K562 (cell line): ENCODE measurements around the gene HRH3. TPM values are rescaled to one million over a fixed set of nuclear protein-coding genes. Genes with fewer than 3 reads are reported as not detected.

Source experiments
- ATAC-seq: fragments of 200-7000 bp; cut with Tn5 transposase; 3 replicates; pipeline ENCODE4 v1.9.1; 2020; ENCODE audit warnings: moderate library complexity
- BruUV-seq: library from RNA; stranded (reverse); fragments of 400-500 nt; replicated peaks from 2 replicates; lab custom pipeline; 2021; lab: Mats Ljungman, UMichigan
- CTCF ChIA-PET: fragments of 300-600 bp; formaldehyde crosslinking; extraction: SDS; loops from one replicate; lab custom pipeline; 2021; ENCODE audit warnings: low intra/inter-chr PET ratio; lab: Yijun Ruan, JAX
- POLR2A ChIA-PET: fragments of 300-600, 350-650 bp; sonication (Branson Sonifier 250); formaldehyde crosslinking; extraction: SDS; loops from one replicate; lab custom pipeline; 2021; ENCODE audit warnings: antibody characterized with exemption, inconsistent platforms; lab: Yijun Ruan, JAX
- DNase-seq, 4 experiments: peaks; one replicate each; pipeline versions ENCODE4 v3.0.0 to v3.0.0-alpha.2; 2011 to 2018; ENCODE audit warnings: low spot score in 3 of 4, mixed read lengths in 3 of 4; ENCODE audit errors: extremely low read depth in 1 of 4
- FAIRE-seq: peaks from 2 replicates; lab custom pipeline; 2011; peaks lifted over from hg19 to GRCh38; lab: Jason Lieb, UNC
- H2AFZ ChIP-seq: 2 replicates; pipeline ENCODE4 v1.6.0; 2011; ENCODE audit warnings: low read depth, low read length, control low read depth, inconsistent platforms
- H3K27ac ChIP-seq: fragments of 200-600 bp; 3 replicates; pipeline ENCODE4 v1.8.0; 2011; ENCODE audit warnings: low read depth, mild to moderate bottlenecking, control low read depth, inconsistent platforms, low read length, moderate library complexity, mixed read lengths; ENCODE audit errors: extremely low read depth
- H3K27me3 ChIP-seq, 2 experiments: fragments of 300-600 bp in 1 of 2; 2 replicates in 1 of 2; 3 replicates in 1 of 2; pipeline versions ENCODE4 v1.6.0 to v1.8.0; 2011; ENCODE audit warnings: inconsistent platforms in 2 of 2, low read length in 2 of 2, mild to moderate bottlenecking in 1 of 2, mixed read lengths in 1 of 2, moderate library complexity in 1 of 2; ENCODE audit not compliant: control insufficient read depth in 2 of 2, insufficient read depth in 2 of 2
- H3K36me3 ChIP-seq: fragments of 300-600 bp; 3 replicates; pipeline ENCODE4 v1.8.0; 2011; ENCODE audit warnings: mild to moderate bottlenecking, low read length, inconsistent platforms; ENCODE audit not compliant: control insufficient read depth, insufficient read depth
- H3K4me1 ChIP-seq, 2 experiments: fragments of 200-600 bp in 1 of 2; replicated peaks in 1 of 2; 2 replicates in 1 of 2; 3 replicates in 1 of 2; pipeline versions ENCODE4 v1.5.1 to v1.8.0; 2011; ENCODE audit warnings: inconsistent platforms in 2 of 2, low read length in 2 of 2, mild to moderate bottlenecking in 1 of 2, mixed read lengths in 1 of 2, moderate library complexity in 1 of 2; ENCODE audit not compliant: control insufficient read depth in 2 of 2, insufficient read depth in 2 of 2
- H3K4me2 ChIP-seq: 2 replicates; pipeline ENCODE4 v1.6.1; 2011; ENCODE audit warnings: low read length, control low read depth, inconsistent platforms, mixed read lengths; ENCODE audit not compliant: insufficient read depth
- H3K4me3 ChIP-seq: fragments of 200-600 bp; sonication (generic), shearing (Covaris generic); 2 replicates; pipeline ENCODE4 v1.5.1; 2016; ENCODE audit warnings: control low read depth, inconsistent platforms
- H3K79me2 ChIP-seq: fragments of 200-600 bp; 3 replicates; pipeline ENCODE4 v1.8.0; 2011; ENCODE audit warnings: low read length, inconsistent platforms; ENCODE audit not compliant: control insufficient read depth, insufficient read depth
- H3K9ac ChIP-seq, 2 experiments: 2 replicates each; pipeline versions ENCODE4 v1.6.0 to v1.6.1; 2011; ENCODE audit warnings: low read depth in 2 of 2, low read length in 2 of 2, control low read depth in 1 of 2, inconsistent platforms in 1 of 2, mild to moderate bottlenecking in 1 of 2, mixed read lengths in 1 of 2; ENCODE audit not compliant: insufficient read depth in 1 of 2
- H3K9me1 ChIP-seq: one replicate; pipeline ENCODE4 v1.6.0; 2011; ENCODE audit warnings: inconsistent platforms, mild to moderate bottlenecking, low read length, moderate library complexity; ENCODE audit not compliant: control insufficient read depth, insufficient read depth
- H3K9me3 ChIP-seq: replicated peaks from 2 replicates; pipeline ENCODE4 v1.5.1; 2011; ENCODE audit warnings: low read depth, low read length, inconsistent platforms; ENCODE audit not compliant: control insufficient read depth, insufficient read depth
- H4K20me1 ChIP-seq: replicated peaks from 2 replicates; pipeline ENCODE4 v1.6.1; 2011; ENCODE audit warnings: low read length, inconsistent platforms, mixed read lengths; ENCODE audit not compliant: control insufficient read depth, insufficient read depth
- NR2C1 ChIP-seq, 2 experiments: fragments of 450-650 bp; IDR thresholded peaks; 2 replicates each; pipeline ENCODE4 v1.6.1; 2017; ENCODE audit warnings: mild to moderate bottlenecking in 2 of 2, antibody characterized with exemption in 1 of 2, inconsistent platforms in 1 of 2, missing compliant biosample characterization in 1 of 2, missing genetic modification characterization in 1 of 2
- POLR2G ChIP-seq: fragments of 200-400 bp; formaldehyde crosslinking; IDR thresholded peaks from 2 replicates; pipeline ENCODE4 v1.6.1; 2017; ENCODE audit warnings: low read depth, mild to moderate bottlenecking, antibody characterized with exemption, low read length, moderate library complexity
- RBBP5 ChIP-seq: fragments of 200-600 bp; sonication (generic); IDR thresholded peaks from 2 replicates; pipeline ENCODE4 v1.6.1; 2012; ENCODE audit warnings: borderline replicate concordance, mild to moderate bottlenecking, low read length, control low read depth, inconsistent platforms; ENCODE audit not compliant: insufficient read depth, poor library complexity, severe bottlenecking
- STAG1 ChIP-seq: sonication (generic); formaldehyde crosslinking; IDR thresholded peaks from 2 replicates; pipeline ENCODE4 v1.5.0; 2020; ENCODE audit warnings: missing genetic modification reagents, borderline replicate concordance
- TCF7L2 ChIP-seq: fragments of 150-350 bp; IDR thresholded peaks from 2 replicates; pipeline ENCODE4 v1.6.1; 2016; ENCODE audit warnings: low read depth, mild to moderate bottlenecking, low read length, moderate library complexity
- THRB ChIP-seq: fragments of 450-650 bp; formaldehyde crosslinking; conservative IDR thresholded peaks from 2 replicates; pipeline ENCODE4 v1.4.0; 2022; ENCODE audit warnings: mild to moderate bottlenecking, missing genetic modification characterization
- WGBS: fragments of 100-300 bp; shearing (Covaris generic); methylation state at CpG from one replicate; pipeline ENCODE4 v1.1.6; 2016; ENCODE audit warnings: low coverage, mixed read lengths; ENCODE audit not compliant: insufficient coverage; ENCODE audit errors: missing lambda C conversion rate; 5-methylcytosine and 5-hydroxymethylcytosine counted together
- in situ Hi-C: fragments of 300-500 bp; cut with MboI; formaldehyde crosslinking; loops from 4 replicates; pipeline ENCODE4 v1.15.0; 2018; ENCODE audit warnings: inconsistent platforms, mixed read lengths
- intact Hi-C: fragments of 100-400 bp; cut with micrococcal nuclease; formaldehyde crosslinking; loops from 2 replicates; pipeline ENCODE4 v1.14.2; 2022
- polyA plus RNA-seq, 8 experiments: library from polyadenylated mRNA; depleted of rRNA in 4 of 8; stranded (reverse) in 5 of 8; unstranded in 3 of 8; fragments of >200 nt; fragmentation: Nextera tagmentation in 2 of 8; fragmentation: Illumina TruSeq in 1 of 8; extraction: Ambion mirVana in 2 of 8; extraction: Trizol in 1 of 8; gene quantifications; 2 replicates each; pipeline versions ENCODE4 v1.2.1 to v1.2.3, GENCODE V29; 2011 to 2014; ENCODE audit warnings: inconsistent platforms in 1 of 8, missing spikeins in 1 of 8
- total RNA-seq, 7 experiments: library from RNA; depleted of rRNA in 6 of 7; stranded (reverse); fragments of >200 nt in 6 of 7; fragmentation: Illumina TruSeq in 2 of 7; extraction: Trizol in 2 of 7; gene quantifications; 2 replicates each; pipeline versions ENCODE4 v1.2.1 to v1.2.3, GENCODE V29; 2011 to 2021; ENCODE audit warnings: low replicate concordance in 1 of 7

HRH3 gene
- total and polyA plus RNA-seq, 9 of the 15 experiments (the other 6 are each of a cell fraction or from before 2014, with no cell fraction given) = not detected

GRCh38 chr20:62168890-62169435 lies 51.1 kb downstream of the HRH3 start:
- H3K9me3 ChIP-seq = no peaks in the 10 kb centered on the region
- no peak for ATAC-seq
- 83% methylated on average over 17 of the region's 23 CpGs for WGBS

GRCh38 chr20:62168061-62168460 lies 52.0 kb downstream of the HRH3 start:
- Histone ChIP-seq H3K27me3 (no peaks in the 10 kb centered on the region), H3K4me2 (no peak overlapping the region), H3K9me1 (peaks cover 3% of the 10 kb centered on the region), H3K4me1 (peaks cover 0 to 10% of the 10 kb centered on the region in 2 experiments; a peak in 1 of 5 replicates), H3K36me3 (peaks cover 59% of the 10 kb centered on the region; the same call in 2 of the 3 replicates), H3K9ac (no peak overlapping the region), H3K79me2 (no peaks in the 10 kb centered on the region), H3K4me3 (no peak overlapping the region), H3K27ac (no peak overlapping the region), H4K20me1 (0 out of 2 replicates have a peak, but pooled peaks cover 4% of the 10 kb centered on the region), H2AFZ (no peak overlapping the region), H3K9me3 (no peaks in the 10 kb centered on the region)
- FAIRE-seq (no peak), ATAC-seq (no peak), DNase-seq (no peak)
- intact Hi-C loops (no loop called here), in situ Hi-C loops (no loop called here)
- WGBS = 85% methylated on average over 4 of the region's 4 CpGs
- CTCF ChIA-PET = no interaction called here
- TSS peak; percentile 32 for BruUV-seq
- no peak for TF ChIP-seq STAG1 (CRISPR knock-in tag)
- TF ChIP-seq TCF7L2 = no peak
- no peak for TF ChIP-seq NR2C1 (IDR thresholded peaks at IDR 0.05)
- no peak for TF ChIP-seq NR2C1 (tag; IDR thresholded peaks at IDR 0.05)
- no peak for TF ChIP-seq THRB
- POLR2A ChIA-PET = no interaction called here

More at GRCh38 chr20:62168890-62169435, 51.1 kb downstream of the HRH3 start:
- no peak overlapping the region; a peak in 1 of 4 replicates for H3K9ac ChIP-seq
- TF ChIP-seq RBBP5 (no peak), POLR2G (peak; percentile 19; the same call in 1 of the 2 replicates)
- TF ChIP-seq, all 486 proteins: peak for 1
- ChIA-PET CTCF (no interaction called here), POLR2A (no interaction called here)
- Histone ChIP-seq H3K4me3 (no peak overlapping the region), H4K20me1 (0 out of 2 replicates have a peak, but pooled peaks cover 4% of the 10 kb centered on the region), H3K36me3 (peaks cover 59% of the 10 kb centered on the region; the same call in 2 of the 3 replicates), H3K4me2 (no peak overlapping the region), H3K79me2 (no peaks in the 10 kb centered on the region), H2AFZ (no peak overlapping the region), H3K27ac (no peak overlapping the region), H3K9me1 (peaks cover 3% of the 10 kb centered on the region), H3K4me1 (peaks cover 0 to 4% of the 10 kb centered on the region in 2 experiments; a peak in 1 of 5 replicates), H3K27me3 (no peaks in the 10 kb centered on the region)
- DNase-seq = no peak
- in situ Hi-C loops (no loop called here), intact Hi-C loops (no loop called here)
- FAIRE-seq = no peak
- BruUV-seq = no TSS peak
